ENCODE results near the gene LY6G5C. TPM values are rescaled to one million over a fixed set of nuclear protein-coding genes. Genes with fewer than 3 reads are reported as not detected.

Gene LY6G5C
- total and polyA plus RNA-seq, 2 donors (not counting 3 experiments of a cell fraction or from before 2014, with no cell fraction given): 8.2 to 11.4 TPM

- BruUV-seq (replicated peaks): no TSS peak
- no peaks in the 10 kb centered on the region for H3K9me1 ChIP-seq (replicated peaks; ENCODE audit: control insufficient read depth, extremely low read depth, insufficient read depth, low read length)
- TF ChIP-seq JUN (IDR thresholded peaks at IDR 0.05; ENCODE audit: borderline replicate concordance, insufficient read depth, insufficient read length, low read depth): no peak
- peak; percentile 54 for TF ChIP-seq POLR2A (IDR thresholded peaks at IDR 0.05; ENCODE audit: low read depth, low read length)
- TF ChIP-seq, protein P1, sequence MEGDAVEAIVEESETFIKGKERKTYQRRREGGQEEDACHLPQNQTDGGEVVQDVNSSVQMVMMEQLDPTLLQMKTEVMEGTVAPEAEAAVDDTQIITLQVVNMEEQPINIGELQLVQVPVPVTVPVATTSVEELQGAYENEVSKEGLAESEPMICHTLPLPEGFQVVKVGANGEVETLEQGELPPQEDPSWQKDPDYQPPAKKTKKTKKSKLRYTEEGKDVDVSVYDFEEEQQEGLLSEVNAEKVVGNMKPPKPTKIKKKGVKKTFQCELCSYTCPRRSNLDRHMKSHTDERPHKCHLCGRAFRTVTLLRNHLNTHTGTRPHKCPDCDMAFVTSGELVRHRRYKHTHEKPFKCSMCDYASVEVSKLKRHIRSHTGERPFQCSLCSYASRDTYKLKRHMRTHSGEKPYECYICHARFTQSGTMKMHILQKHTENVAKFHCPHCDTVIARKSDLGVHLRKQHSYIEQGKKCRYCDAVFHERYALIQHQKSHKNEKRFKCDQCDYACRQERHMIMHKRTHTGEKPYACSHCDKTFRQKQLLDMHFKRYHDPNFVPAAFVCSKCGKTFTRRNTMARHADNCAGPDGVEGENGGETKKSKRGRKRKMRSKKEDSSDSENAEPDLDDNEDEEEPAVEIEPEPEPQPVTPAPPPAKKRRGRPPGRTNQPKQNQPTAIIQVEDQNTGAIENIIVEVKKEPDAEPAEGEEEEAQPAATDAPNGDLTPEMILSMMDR (IDR thresholded peaks at IDR 0.05; ENCODE audit: extremely low read depth in 1 of 2, insufficient read depth in 1 of 2, low read depth in 1 of 2, low read length in 2 of 2): peak in 1 of 2 donors; percentile 13
- TF ChIP-seq POLR2AphosphoS5 (IDR thresholded peaks at IDR 0.05; ENCODE audit: insufficient read depth, low read depth, low read length): peak; percentile 80
- H3K4me3 ChIP-seq (replicated peaks in 1 of 3; ENCODE audit: insufficient read depth in 1 of 3, low read depth in 1 of 3, low read length in 3 of 3): peak within 1 kb of the TSS; percentile 70 to 94 (median 72)
- no peaks in the 10 kb centered on the region for H3K9me3 ChIP-seq (replicated peaks; ENCODE audit: control insufficient read depth, insufficient read depth, low read length)
- peaks cover 32% of the 10 kb centered on the region for H3K79me2 ChIP-seq (ENCODE audit: control insufficient read depth, insufficient read depth, low read length)
- intact Hi-C loops (cut with micrococcal nuclease) (loop anchor here (1.0 to 10.0 kb wide), 7 partner anchors 13 to 529 kb away; partner anchors contain the start of genes ATP6V1G2, BAG6, GPSM3 and LY6G5C), dilution Hi-C loops (cut with MboI; ENCODE audit: extremely low pct_ligation_motif_present, low sequenced_read_pairs) (no loop called here)
- H4K20me1 ChIP-seq (replicated peaks; ENCODE audit: control insufficient read depth, extremely low read depth, insufficient read depth, low read length): no peaks in the 10 kb centered on the region
- peaks cover 21 to 24% of the 10 kb centered on the region in 2 experiments for H3K36me3 ChIP-seq (ENCODE audit: control insufficient read depth in 2 of 2, extremely low read depth in 1 of 2, insufficient read depth in 2 of 2, low read length in 2 of 2)
- peak within 1 kb of the TSS; percentile 77 for H3K27ac ChIP-seq (ENCODE audit: insufficient read depth, low read depth, low read length)
- FAIRE-seq (peak; percentile 99), DNase-seq (ENCODE audit: low read depth, low spot score) (peak; percentile 97)
- H3K4me2 ChIP-seq (ENCODE audit: insufficient read depth, low read length): peak within 1 kb of the TSS; percentile 86
- H3K9ac ChIP-seq (replicated peaks; ENCODE audit: extremely low read depth, insufficient read depth, low read length): peak within 1 kb of the TSS; percentile 79
- H2AFZ ChIP-seq (ENCODE audit: low read depth, low read length): peak within 1 kb of the TSS; percentile 60
- H3K27me3 ChIP-seq (ENCODE audit: control insufficient read depth in 2 of 2, insufficient read depth in 2 of 2, low read length in 2 of 2): no peaks in the 10 kb centered on the region
- ChIA-PET POLR2A (interaction anchor here (0.6 to 1.2 kb wide), 6 partner anchors 13 to 162 kb away, joined by 3 to 5 read pairs (median 4); partner anchors contain the start of genes ABHD16A, BAG6, HSPA1B and NFKBIL1), CTCF (interaction anchor here (1.3 to 1.7 kb wide), 2 partner anchors 26 to 141 kb away, joined by 4 read pairs; partner anchors contain the start of gene LSM2)
- H3K4me1 ChIP-seq (ENCODE audit: control insufficient read depth, extremely low read depth, insufficient read depth, low read length): peaks cover 28% of the 10 kb centered on the region
Measured at GRCh38 chr6:31665501-31666336, 15.1 kb downstream of the LY6G5C start, which contains the start of gene CSNK2B. Gene CSNK2B (plus strand): TSS chr6:31666080. CDS start chr6:31666832, 752 bp downstream.

Measured in endothelial cell of umbilical vein (primary cell).